SU-DHL-6 (cell line): Measurements from ENCODE around the gene ZDHHC11B.

Experiments
- EZH2phosphoT487 ChIP-seq: fragments of 200-600 bp; sonication (generic), shearing (Covaris generic); conservative IDR thresholded peaks from 2 replicates; pipeline ENCODE4 v1.6.1; 2018; ENCODE audit warnings: mild to moderate bottlenecking, antibody characterized with exemption, low read length, moderate library complexity, mixed read lengths
- TF ChIP-seq, protein P1 (sequence below): fragments of 200-600 bp; sonication (generic); IDR thresholded peaks from one replicate; pipeline ENCODE4 v1.5.1; 2017; ENCODE audit warnings: antibody characterized with exemption, mild to moderate bottlenecking, low read length, moderate library complexity; ENCODE audit not compliant: insufficient read depth, poor library complexity, severe bottlenecking

DNA sequence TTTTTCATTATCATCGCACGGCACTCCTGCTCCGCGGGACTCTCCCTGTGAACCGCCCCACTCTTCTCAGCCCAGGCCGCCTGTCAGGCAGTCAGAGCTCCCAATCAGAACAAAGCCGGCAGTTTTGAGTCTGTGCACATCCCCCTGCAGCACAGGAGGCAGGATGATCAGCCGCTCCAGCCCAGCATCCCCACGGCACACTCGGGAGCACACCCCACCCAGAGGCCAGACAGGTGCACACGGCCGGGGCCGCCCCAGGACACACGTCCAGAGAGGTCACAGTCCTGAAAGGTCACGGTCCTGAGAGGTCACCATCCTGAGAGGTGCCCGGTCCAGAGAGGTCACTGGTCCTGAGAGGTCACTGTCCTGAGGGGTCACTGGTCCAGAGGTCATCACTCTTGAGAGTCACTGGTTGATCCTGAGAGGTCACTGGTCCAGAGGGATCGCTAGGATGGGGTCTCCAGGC, 99.7 kb downstream of the ZDHHC11B start:
- TF ChIP-seq, protein P1, sequence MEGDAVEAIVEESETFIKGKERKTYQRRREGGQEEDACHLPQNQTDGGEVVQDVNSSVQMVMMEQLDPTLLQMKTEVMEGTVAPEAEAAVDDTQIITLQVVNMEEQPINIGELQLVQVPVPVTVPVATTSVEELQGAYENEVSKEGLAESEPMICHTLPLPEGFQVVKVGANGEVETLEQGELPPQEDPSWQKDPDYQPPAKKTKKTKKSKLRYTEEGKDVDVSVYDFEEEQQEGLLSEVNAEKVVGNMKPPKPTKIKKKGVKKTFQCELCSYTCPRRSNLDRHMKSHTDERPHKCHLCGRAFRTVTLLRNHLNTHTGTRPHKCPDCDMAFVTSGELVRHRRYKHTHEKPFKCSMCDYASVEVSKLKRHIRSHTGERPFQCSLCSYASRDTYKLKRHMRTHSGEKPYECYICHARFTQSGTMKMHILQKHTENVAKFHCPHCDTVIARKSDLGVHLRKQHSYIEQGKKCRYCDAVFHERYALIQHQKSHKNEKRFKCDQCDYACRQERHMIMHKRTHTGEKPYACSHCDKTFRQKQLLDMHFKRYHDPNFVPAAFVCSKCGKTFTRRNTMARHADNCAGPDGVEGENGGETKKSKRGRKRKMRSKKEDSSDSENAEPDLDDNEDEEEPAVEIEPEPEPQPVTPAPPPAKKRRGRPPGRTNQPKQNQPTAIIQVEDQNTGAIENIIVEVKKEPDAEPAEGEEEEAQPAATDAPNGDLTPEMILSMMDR, result no peak
- TF ChIP-seq EZH2phosphoT487, result no peak
